Nephron (organoid): ENCODE measurements around the gene ODAM.
"Not testable (repeated sequence)": the region's sequence is repeated elsewhere in the genome, so short reads cannot be mapped to it uniquely, and the experiment has no call there.

Experiments used
- H3K27ac Mint-ChIP-seq, 3 experiments: 2 replicates each; pipeline ENCODE4 v1.8.0; 2020; ENCODE audit warnings: mixed read lengths in 3 of 3, mild to moderate bottlenecking in 2 of 3, moderate library complexity in 1 of 3
- H3K27me3 Mint-ChIP-seq: 2 replicates; pipeline ENCODE4 v1.8.0; 2021; ENCODE audit warnings: low read depth, mild to moderate bottlenecking, moderate library complexity, mixed read lengths
- H3K36me3 Mint-ChIP-seq: 2 replicates; pipeline ENCODE4 v1.8.0; 2020; ENCODE audit warnings: low read depth, mixed read lengths
- H3K4me1 Mint-ChIP-seq: 2 replicates; pipeline ENCODE4 v1.8.0; 2020; ENCODE audit warnings: mixed read lengths
- H3K4me3 Mint-ChIP-seq, 3 experiments: 2 replicates each; pipeline ENCODE4 v1.8.0; 2020; ENCODE audit warnings: mild to moderate bottlenecking in 3 of 3, mixed read lengths in 3 of 3, moderate library complexity in 2 of 3
- H3K9me3 Mint-ChIP-seq: 2 replicates; pipeline ENCODE4 v1.8.0; 2020; ENCODE audit warnings: mixed read lengths
- CTCF ChIP-seq, 3 experiments: fragments of 200-600 bp; sonication (generic); IDR thresholded peaks; one replicate each; pipeline ENCODE4 v1.5.0; 2021; ENCODE audit warnings: antibody characterized with exemption in 3 of 3; ENCODE audit not compliant: unreplicated experiment in 3 of 3

Gene ODAM

GRCh38 chr4:70196857-70197256 is 1.3 kb downstream of the ODAM start:
- H3K27me3 Mint-ChIP-seq = no peaks in the 10 kb centered on the region
- H3K9me3 Mint-ChIP-seq = no peaks in the 10 kb centered on the region
- peaks cover 7% of the 10 kb centered on the region for H3K4me1 Mint-ChIP-seq
- H3K27ac Mint-ChIP-seq = peak overlapping the region in 1 of 3 experiments; percentile 12
- TF ChIP-seq CTCF (IDR thresholded peaks at IDR 0.05; ENCODE audit: unreplicated experiment in 3 of 3) = no peak
- no peak overlapping the region for H3K4me3 Mint-ChIP-seq
- no peaks in the 10 kb centered on the region for H3K36me3 Mint-ChIP-seq

- Mint-ChIP-seq H3K27ac (peak overlapping the region; percentile 49 to 94 (median 93)), H3K4me3 (no peak overlapping the region), H3K27me3 (no peaks in the 10 kb centered on the region), H3K4me1 (peaks cover 7% of the 10 kb centered on the region), H3K9me3 (no peaks in the 10 kb centered on the region), H3K36me3 (no peaks in the 10 kb centered on the region)
- TF ChIP-seq CTCF (IDR thresholded peaks at IDR 0.05; ENCODE audit: unreplicated experiment in 3 of 3) = no peak
Measured at GRCh38 chr4:70197842-70198241, 2.3 kb downstream of the ODAM start.

- TF ChIP-seq CTCF (IDR thresholded peaks at IDR 0.05; ENCODE audit: unreplicated experiment in 3 of 3) = no peak
- H3K4me3 Mint-ChIP-seq = no peak overlapping the region
- no peaks in the 10 kb centered on the region for H3K27me3 Mint-ChIP-seq
- H3K9me3 Mint-ChIP-seq = no peaks in the 10 kb centered on the region
- no peak overlapping the region for H3K27ac Mint-ChIP-seq
- no peaks in the 10 kb centered on the region for H3K36me3 Mint-ChIP-seq
- H3K4me1 Mint-ChIP-seq = no peaks in the 10 kb centered on the region
Measured at GRCh38 chr4:70203601-70204000, 8.1 kb downstream of the ODAM start.

- not testable (repeated sequence) for H3K36me3 Mint-ChIP-seq, H3K27ac Mint-ChIP-seq, H3K4me3 Mint-ChIP-seq, H3K4me1 Mint-ChIP-seq, H3K27me3 Mint-ChIP-seq
- peaks cover 13% of the 10 kb centered on the region for H3K9me3 Mint-ChIP-seq
Measured at GRCh38 chr4:70212752-70213151, 17.2 kb downstream of the ODAM start.

- Mint-ChIP-seq H3K27ac (peak overlapping the region in 2 of 3 experiments; percentile 68 to 87), H3K9me3 (peaks cover 10% of the 10 kb centered on the region)
- H3K4me1 Mint-ChIP-seq, H3K27me3 Mint-ChIP-seq, H3K36me3 Mint-ChIP-seq, H3K4me3 Mint-ChIP-seq: not testable (repeated sequence)
Measured at GRCh38 chr4:70216109-70216508, 20.6 kb downstream of the ODAM start.

- not testable (repeated sequence) for H3K9me3 Mint-ChIP-seq, H3K4me1 Mint-ChIP-seq, H3K4me3 Mint-ChIP-seq, H3K27me3 Mint-ChIP-seq, H3K36me3 Mint-ChIP-seq
- peak overlapping the region in 2 of 3 experiments; percentile 68 to 87 for H3K27ac Mint-ChIP-seq
Measured at GRCh38 chr4:70216550-70216949, 21.0 kb downstream of the ODAM start.

GRCh38 chr4:70221389-70221788 is 25.9 kb downstream of the ODAM start:
- H3K9me3 Mint-ChIP-seq, H3K36me3 Mint-ChIP-seq, H3K27me3 Mint-ChIP-seq, H3K4me3 Mint-ChIP-seq: not testable (repeated sequence)
- peaks cover 14% of the 10 kb centered on the region for H3K4me1 Mint-ChIP-seq
- peak overlapping the region in 2 of 3 experiments; percentile 80 to 94 for H3K27ac Mint-ChIP-seq

- Mint-ChIP-seq H3K27ac (peak overlapping the region in 2 of 3 experiments; percentile 80 to 94), H3K4me1 (peaks cover 17% of the 10 kb centered on the region)
- not testable (repeated sequence) for H3K36me3 Mint-ChIP-seq, H3K4me3 Mint-ChIP-seq, H3K9me3 Mint-ChIP-seq, H3K27me3 Mint-ChIP-seq
Measured at GRCh38 chr4:70221818-70222217, 26.3 kb downstream of the ODAM start.

- Mint-ChIP-seq H3K9me3 (no peaks in the 10 kb centered on the region), H3K27me3 (no peaks in the 10 kb centered on the region), H3K36me3 (no peaks in the 10 kb centered on the region), H3K27ac (peak within 1 kb of the TSS; percentile 55 to 85 (median 81)), H3K4me3 (no peak within 1 kb of the TSS), H3K4me1 (peaks cover 21% of the 10 kb centered on the region)
- no peak for TF ChIP-seq CTCF (IDR thresholded peaks at IDR 0.05; ENCODE audit: unreplicated experiment in 3 of 3)
Measured at GRCh38 chr4:70225824-70226223, 30.3 kb downstream of the ODAM start, which contains the start of gene FDCSP. TSS of gene FDCSP (plus strand) at chr4:70226124. CDS start at chr4:70231195, 5,071 bp downstream.
